NCI-H2171 (cell line): Measurements from ENCODE around the gene PHRF1.
A peak's percentile ranks its signal among the peaks of the same experiment; 100 is the strongest.
"Not testable (repeated sequence)": the region's sequence is repeated elsewhere in the genome, so short reads cannot be mapped to it uniquely, and the experiment has no call there.

Source experiments
- DNase-seq: peaks from one replicate; lab custom pipeline; 2025; lab: John Stamatoyannopoulos, UW

Gene PHRF1

GRCh38 chr11:573146-573759 is 3.0 kb upstream of the PHRF1 start:
- DNase-seq, result no peak

GRCh38 chr11:574031-574570 is 2.2 kb upstream of the PHRF1 start:
- not testable (repeated sequence) for DNase-seq

DNA sequence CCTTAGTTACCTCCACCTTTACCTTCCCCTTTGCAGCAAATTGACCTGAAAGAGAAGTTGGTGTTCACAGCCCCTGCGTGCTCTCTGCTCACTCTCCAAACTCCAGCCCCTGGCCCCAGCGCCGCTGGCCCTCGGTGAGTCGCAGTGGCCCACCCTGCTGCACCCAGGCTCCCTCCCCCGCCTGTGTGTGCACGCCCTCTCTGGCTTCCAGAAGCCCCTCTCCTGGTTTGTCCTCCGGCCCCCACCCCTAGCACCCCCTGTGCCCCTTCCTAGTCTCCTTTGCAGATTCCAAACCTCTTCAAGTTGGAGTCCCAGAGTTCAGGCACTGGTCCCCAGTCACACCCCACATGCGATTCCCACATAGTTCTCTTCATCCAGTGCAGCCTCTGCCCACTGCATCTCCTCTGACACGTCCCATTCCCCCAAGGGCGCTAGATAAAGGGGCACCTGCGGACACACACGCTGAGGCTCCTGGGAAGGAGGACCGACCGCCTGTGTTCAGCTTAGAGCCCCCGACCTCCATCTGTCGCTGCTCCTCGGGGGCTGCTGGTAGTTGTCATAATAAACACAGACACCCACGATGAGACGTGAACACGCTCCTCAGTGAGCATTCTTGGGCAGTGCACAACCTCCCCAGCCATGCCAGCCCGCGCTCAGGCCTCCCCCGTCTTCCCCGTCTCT is 1.5 kb upstream of the PHRF1 start:
- no peak for DNase-seq

- peak; percentile 79 for DNase-seq
Measured at GRCh38 chr11:575313-575995, 816 bp upstream of the PHRF1 start.

- no peak for DNase-seq
Measured at GRCh38 chr11:576811-577610, 741 bp downstream of the PHRF1 start.

DNA sequence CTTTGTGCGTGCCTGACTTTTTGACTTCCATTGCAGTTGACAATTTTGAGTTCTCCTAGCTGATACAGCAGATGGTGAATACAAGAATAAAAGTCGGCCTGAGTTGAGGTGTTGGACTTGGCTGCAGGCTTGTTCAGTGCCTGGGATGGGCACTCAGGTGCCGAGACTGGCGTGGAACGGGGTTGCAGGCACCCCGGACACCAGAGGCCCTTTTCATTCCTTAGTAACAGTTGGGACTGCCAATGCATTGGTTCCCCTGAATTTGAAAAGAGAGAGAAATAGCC is 1.3 kb downstream of the PHRF1 start:
- no peak for DNase-seq

GRCh38 chr11:578276-579035 is 2.2 kb downstream of the PHRF1 start:
- no peak for DNase-seq

DNA sequence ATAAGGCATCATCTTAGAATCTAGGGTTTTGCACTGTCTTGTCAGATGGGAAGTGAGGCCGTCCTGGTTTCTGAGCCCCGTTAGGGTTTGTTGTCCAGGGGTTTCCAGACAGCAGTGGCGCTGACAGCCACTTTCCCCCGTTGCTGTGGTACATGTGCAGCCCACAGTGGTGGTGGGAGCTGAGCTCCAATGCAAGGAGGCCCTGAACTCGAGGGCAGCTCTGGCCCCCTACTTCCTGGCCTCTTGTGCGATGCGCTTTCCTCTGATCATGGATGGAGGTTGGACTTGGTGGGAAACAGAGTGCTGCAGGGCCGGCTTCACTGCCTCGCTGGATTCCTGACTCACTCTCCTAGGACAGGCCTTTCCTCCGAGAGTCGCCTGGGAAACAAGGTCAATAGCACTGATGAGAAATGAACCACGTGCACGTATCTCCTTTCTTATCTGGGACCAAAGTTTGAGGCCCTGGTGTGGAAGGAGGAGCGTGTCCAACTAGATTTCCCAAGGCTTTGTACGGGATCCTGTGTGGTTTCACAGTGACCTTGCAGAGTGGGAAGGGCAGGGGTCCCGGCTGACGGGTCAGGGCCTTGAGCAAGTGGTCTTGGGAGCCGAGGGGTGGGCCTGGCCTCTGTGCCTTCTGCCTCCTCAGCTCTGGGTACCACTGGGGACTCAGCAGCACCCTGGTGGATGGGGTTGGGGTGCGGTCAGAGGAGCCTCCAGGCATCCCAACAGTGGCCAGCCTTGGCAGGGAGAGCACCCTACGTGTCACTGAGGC is 3.7 kb downstream of the PHRF1 start:
- DNase-seq, result no peak

DNA sequence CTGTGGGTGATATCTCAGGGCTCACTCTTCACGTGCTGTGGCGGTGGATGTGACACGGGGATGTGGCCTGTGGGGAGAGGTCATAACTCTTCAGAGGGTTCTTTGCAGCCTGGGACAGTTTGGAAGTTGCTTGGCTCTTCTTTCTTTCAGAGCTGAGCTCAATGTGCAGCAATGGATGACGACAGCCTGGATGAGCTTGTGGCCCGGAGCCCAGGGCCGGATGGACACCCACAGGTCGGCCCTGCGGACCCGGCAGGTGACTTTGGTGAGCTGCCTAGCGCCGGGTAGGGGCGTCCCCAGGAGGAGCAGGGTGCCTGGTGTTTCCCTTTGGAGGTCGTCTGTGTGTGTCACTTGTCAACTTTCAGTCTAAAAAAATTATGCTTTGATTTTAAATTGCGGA is 5.1 kb downstream of the PHRF1 start:
- DNase-seq, result no peak

- no peak for DNase-seq
Measured at GRCh38 chr11:581752-582151, 5.5 kb downstream of the PHRF1 start.

- no peak for DNase-seq
Measured at GRCh38 chr11:584287-584686, 8.0 kb downstream of the PHRF1 start.

DNA sequence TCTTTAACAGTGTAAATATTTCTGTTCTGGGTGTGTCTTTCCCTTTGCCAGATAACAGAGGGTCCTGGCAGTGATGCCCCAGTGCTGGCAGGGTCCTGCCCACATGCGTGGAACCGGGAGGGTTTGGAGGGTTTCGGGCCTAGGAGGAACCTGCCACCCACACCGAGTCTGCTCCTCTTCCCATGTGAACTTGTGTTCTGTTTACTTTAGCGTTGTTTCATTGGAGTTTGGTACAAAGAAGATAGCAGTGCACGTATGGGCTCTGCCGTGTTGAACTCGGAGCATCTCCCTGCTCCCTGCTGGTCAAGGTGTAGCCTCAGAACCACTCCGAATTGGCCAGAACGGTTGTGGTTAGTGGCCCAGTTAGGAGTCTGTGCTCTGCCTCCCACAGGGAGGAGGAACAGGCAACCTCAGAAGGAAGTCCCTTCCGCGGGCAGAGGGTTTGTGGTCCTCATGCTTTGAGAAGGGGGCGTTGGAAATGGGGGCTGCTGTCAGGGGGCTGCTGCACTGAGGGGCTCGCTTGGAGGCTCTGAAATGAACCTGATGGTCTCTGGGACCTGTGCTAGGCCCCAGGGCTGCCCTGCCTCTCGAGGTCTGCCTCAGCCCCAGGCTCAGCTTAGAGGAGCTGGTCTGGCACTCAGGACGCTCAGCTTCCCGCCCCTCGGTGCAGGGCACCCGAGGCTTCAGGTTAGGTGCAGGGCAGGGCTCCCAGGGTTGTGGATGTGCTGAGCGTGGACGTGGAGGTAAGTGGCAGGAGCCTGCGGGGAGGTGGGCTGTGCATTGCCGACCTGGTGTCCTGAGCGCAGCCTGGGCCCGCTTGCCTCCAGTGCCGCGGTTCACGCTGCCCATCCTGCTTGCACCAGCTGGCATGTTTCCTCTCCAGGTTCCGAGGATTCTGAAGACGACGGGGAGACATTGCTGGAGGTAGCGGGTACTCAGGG is 10.4 kb downstream of the PHRF1 start:
- DNase-seq, result no peak

DNA sequence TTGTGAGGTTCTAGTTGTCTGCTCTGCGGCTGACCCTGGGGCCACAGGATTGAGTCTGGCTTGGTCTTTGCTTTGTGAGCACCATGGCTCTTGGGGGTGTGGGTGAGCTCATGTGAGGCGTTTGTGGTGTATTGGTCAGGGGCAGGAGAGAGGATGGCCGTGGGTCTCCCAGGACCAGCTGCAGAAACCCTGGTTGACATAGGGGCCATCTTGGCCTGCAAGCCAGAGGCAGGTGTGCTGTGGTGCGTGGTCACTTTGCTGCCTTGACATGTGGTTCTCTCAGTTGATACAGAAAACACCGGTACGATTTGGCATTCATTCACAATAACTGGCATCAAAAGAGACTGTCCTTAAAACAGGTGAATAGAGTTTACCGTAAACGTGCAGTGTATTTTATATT is 11.3 kb downstream of the PHRF1 start:
- DNase-seq, result no peak

DNA sequence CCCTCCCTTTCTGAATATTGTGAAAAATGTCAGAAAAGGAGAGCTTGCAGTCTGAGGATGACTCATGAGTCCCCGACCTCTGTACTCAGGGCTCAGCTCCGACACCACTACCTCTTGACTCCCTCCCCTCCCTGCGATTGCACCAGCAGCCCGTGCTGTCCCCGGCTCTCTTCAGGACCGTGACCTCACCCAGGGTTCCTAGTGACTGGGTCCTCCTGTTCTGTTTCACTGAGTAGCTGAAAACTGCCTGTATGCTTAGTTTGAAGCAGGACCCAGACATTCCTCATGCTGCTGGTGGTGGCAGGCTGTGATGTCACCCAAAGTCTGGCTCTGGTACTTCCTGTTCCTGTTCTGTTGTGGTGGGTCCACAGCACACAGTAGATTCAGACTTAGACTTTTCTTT is 11.7 kb downstream of the PHRF1 start:
- no peak for DNase-seq

- DNase-seq, result no peak
Measured at GRCh38 chr11:589798-590197, 13.5 kb downstream of the PHRF1 start.

GRCh38 chr11:590997-591396 is 14.7 kb downstream of the PHRF1 start:
- no peak for DNase-seq

- DNase-seq, result no peak
Measured at GRCh38 chr11:592501-592900, 16.2 kb downstream of the PHRF1 start.

DNA sequence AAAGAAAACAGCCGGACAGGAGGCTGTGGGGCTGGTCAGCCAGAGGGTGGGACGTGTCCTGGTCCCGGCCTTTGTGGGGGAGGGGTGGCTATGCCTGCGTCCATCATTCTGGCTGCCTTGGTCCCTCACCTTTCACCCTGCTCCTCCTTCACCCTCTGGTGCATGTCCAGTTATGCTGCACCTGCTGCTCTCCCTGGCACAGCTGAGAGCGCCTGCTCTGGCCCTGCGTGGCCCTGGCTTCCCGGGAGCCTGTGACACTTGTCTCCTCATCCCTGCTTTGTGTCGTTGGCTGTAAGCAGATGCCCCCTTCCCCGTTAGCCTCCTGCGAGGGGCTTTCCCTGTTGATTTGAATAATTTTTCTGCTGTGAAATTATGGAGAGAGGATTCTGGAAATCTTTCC is 16.6 kb downstream of the PHRF1 start:
- no peak for DNase-seq

DNA sequence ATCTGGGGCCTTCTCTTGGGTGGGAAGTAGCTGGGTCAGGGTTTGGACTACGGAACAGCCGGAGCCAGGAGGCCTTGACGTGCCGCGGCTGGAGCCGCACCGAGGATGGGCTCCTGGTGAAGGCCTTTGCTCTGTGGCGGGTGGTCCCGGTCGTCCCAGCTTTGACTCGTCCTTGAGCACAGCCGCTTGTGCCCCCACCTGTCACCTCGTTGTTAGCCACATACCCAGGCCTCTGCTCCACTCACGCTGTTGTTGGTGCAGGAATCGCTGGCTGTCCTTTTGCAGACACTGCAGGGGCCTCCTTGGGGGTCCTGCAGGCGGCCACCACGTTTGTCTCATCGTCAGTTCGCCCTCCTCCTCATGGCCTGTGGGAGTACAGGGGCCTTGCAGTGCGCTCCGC is 17.1 kb downstream of the PHRF1 start:
- DNase-seq, result no peak

DNA sequence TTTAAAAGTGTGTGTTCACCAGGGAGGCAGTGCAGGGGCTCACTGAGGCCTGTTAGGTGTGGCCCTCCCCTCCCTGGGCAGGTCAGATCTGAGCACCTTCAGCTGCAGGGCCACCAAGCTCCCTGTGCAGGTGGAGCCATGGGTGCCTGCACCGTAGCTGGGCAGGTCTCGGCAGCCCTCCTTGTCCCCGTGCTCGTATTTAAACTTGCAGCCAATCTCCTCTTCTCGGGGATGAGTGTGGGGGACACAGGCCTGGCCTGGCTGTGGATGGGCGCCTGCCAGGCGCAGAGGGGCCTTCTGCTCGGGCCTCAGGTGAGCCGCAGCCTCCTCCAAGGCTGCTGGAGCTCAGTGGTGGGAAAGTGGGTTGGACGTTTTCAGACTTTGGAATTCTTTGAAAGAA is 19.1 kb downstream of the PHRF1 start:
- DNase-seq, result no peak
